ENCODE results near the gene PVRIG.
"Not testable (repeated sequence)": the region's sequence is repeated elsewhere in the genome, so short reads cannot be mapped to it uniquely, and the experiment has no call there.

DNA sequence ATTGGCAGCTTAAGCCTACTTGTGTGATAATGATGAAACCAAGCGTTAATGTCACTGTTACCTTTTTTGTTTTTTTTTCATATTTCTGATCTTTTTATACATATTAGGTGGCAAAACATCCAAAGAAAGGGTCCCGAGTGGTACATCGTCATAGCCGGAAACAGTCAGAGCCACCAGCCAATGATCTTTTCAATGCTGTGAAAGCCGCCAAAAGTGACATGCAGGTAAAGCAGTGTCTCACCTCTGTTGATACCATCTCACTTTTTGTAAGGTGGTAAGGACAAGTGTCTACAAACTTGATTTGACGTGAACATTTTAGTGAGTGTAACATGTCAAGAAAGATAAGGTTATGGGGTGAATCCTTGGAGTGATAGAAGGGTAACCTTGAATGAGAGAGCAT, 37.1 kb upstream of the PVRIG start:
- TF ChIP-seq, protein P1, sequence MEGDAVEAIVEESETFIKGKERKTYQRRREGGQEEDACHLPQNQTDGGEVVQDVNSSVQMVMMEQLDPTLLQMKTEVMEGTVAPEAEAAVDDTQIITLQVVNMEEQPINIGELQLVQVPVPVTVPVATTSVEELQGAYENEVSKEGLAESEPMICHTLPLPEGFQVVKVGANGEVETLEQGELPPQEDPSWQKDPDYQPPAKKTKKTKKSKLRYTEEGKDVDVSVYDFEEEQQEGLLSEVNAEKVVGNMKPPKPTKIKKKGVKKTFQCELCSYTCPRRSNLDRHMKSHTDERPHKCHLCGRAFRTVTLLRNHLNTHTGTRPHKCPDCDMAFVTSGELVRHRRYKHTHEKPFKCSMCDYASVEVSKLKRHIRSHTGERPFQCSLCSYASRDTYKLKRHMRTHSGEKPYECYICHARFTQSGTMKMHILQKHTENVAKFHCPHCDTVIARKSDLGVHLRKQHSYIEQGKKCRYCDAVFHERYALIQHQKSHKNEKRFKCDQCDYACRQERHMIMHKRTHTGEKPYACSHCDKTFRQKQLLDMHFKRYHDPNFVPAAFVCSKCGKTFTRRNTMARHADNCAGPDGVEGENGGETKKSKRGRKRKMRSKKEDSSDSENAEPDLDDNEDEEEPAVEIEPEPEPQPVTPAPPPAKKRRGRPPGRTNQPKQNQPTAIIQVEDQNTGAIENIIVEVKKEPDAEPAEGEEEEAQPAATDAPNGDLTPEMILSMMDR (IDR thresholded peaks at IDR 0.05) = not testable (repeated sequence)
- TF ChIP-seq POLR2A (IDR thresholded peaks at IDR 0.05) = not testable (repeated sequence)

All from testis (tissue), 2 donors.